GM19035 (cell line): Measurements from ENCODE around the gene ITPR1.

Source experiments
- ATAC-seq: cut with Tn5 transposase; IDR thresholded peaks from one replicate; pipeline ENCODE4 v1.9.1; 2021; ENCODE audit not compliant: unreplicated experiment

ITPR1 gene

DNA sequence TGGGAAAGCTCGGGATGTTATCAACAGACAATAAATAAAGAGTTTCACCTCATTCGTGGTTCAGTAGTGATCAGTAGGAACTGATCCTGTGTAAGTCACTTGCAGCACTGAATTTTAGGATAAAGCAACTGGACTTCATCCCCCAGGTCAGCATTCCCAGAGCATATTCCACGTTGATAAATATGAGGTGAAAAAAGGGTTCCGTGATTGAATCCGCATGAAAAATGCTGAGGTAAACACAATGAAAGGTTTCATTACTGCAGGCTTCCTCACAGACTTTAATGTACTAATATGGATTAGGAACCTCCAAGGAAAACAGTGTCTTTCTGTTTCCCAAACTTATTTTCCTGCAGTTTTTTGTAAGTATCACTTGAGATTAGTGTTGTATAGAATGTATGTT is 308.7 kb downstream of the ITPR1 start:
- ATAC-seq, result no peak

DNA sequence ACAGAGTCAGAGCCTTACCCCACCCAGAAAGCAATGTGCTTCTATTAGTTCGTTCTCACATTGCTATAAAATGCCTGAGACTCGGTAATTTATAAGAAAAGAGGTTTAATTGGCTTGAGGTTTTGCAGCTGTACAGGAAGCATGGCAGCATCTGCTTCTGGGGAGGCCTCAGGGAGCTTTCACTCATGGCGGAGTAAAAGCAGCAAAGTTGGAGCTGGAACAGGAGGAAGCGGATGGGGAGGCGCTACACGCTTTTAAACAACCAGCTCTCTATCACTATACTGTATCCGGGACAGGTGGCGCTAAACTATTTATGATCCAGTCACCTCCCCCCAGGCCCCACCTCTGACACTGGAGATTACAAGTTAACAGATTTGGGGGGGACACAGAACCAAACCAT is 309.8 kb downstream of the ITPR1 start:
- no peak for ATAC-seq

GRCh38 chr3:4804161-4805058 is 311.3 kb downstream of the ITPR1 start:
- no peak for ATAC-seq

DNA sequence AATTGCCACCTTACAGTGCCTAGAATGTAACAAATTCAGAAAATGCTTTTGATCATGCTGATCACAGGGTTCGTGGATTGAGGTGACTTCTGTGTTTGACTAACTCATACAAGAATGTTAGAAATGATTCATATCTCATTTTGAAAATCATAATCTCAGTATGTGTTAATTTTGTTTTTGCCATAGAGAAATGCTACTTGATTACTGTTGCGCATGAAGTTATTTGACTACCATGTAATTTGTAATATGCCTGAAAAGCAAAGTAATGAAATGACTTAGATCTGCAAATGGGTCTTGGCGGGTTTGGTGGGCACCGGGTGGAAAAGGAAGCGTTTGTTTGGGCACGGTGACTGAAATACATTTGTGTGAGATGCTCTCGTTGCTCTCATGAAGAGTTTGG is 312.5 kb downstream of the ITPR1 start:
- ATAC-seq, result no peak

DNA sequence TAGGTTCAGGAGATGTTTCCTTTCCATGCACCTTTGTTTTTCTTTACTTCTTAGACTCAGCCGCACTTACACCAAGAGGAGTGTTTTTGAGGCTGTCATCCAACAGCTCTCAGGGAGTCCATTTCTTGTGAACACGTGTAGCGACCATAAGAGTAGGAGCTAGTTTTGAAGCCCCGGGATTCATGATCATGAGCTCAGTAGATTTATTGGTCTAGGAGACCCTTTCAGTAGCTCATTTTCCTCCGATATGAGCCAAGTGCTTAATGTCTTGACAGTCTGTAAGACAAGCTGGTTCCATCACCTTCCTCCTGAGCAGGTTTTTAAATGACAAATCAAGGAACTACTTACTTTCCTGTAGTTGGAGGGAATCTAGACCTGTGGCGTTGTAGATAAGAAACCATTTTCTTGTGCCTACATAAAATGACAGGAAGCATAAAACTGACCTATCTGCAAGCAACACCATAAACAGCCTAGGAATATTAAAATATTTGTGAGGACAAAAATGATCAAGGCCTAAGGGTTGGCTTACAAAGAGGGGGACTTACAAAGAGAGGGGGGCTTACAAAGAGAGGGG is 313.5 kb downstream of the ITPR1 start:
- ATAC-seq, result no peak

DNA sequence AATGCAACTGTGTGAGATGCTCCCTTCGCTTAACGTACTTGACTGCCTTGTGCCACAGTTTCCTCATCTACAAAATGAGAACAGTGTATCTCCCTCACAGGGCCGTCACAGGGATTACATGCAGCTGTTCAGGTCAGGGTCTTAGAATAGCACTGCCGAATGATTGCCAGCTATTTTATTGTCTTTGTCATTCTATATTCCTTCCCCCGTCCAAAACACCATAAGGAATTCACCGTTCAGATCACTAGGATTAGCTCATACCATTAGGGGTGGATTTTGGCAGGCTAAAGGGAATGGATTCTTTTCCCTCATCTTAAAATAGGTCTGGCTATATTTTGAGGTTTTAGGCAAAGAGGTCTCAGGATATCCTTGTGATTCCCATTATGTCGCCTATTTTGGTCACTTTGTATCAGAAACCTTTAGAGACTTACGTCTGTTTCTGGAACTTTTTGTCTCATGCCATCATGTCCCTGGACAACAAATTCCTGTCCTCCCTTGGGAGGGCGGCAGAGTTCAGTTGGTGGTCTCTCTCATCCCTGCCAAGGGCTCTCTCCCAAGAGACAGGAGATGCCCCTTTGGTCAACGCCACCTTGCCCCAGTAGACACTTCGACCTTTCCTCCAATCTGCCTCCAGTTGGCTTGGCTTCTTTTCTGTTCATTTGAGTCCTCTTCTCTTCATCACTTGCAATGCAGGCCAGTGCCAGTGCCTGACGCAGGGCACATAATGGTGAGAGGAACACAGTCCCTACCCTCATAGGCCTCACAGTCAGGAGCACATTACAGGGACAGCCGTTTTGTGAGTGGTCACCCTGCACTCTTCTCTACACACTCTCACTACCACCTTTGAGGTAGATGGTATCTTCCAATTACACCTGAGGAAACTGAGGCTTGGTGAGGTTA is 314.5 kb downstream of the ITPR1 start:
- ATAC-seq, result no peak

- ATAC-seq, result no peak
These were observed 315.5 kb downstream of the ITPR1 start for GRCh38 chr3:4808637-4809036.

DNA sequence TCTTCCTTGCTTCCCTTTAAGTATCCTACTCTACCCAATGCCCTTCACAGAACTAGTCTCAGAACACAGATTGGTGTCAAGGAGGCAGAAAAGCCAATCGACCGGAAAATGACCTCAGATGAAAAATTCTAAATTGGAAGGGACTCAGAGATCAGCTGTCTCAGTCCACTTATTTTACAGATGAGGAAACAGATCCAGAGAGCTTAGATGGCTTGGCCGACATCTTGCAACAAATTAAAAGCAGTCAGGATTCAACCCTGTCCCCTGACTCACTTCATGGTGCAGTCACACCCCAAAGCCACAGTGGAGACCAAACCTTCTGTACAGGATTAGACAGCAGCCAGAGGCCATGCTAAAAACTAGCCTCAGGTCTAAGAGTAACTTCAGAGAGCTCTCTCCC is 316.8 kb downstream of the ITPR1 start:
- ATAC-seq, result no peak

DNA sequence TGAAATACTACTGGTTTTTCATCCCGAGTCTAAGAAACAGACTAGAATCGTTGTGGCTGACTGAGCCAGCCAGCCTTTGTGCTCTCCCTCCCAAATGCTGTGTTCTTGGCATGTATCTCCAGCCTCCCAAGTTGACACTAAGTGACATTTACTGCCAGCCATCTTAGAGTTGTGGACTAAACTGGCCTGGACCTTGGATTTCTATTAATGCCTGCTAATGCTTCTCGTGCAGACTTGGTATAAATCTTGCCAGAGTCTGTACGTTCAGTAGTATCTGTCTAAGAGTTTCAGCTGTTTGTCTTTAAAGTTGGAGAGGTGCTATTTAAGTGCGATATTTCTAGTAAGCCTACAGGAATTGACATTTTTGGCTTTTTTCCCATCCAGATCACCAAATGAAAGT is 319.4 kb downstream of the ITPR1 start:
- no peak for ATAC-seq

DNA sequence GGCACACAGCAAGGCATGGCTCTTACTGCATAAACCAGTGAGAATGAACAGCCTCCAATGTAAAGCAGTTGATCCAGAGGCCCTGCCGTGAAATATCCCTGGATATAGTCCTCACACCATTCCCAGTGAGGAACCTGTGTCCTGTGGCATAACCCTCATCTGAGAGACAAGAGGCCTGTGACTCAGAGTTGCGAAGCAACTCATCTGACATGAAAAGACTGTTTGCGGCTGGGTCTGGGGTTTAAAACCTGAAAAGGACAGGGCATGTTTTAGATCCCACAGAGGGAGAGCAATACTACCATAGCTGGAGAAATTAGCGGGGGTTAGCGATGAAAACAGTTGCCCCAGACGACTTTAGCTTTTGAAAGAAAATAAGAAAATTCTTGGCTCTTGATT is 320.8 kb downstream of the ITPR1 start:
- no peak for ATAC-seq

DNA sequence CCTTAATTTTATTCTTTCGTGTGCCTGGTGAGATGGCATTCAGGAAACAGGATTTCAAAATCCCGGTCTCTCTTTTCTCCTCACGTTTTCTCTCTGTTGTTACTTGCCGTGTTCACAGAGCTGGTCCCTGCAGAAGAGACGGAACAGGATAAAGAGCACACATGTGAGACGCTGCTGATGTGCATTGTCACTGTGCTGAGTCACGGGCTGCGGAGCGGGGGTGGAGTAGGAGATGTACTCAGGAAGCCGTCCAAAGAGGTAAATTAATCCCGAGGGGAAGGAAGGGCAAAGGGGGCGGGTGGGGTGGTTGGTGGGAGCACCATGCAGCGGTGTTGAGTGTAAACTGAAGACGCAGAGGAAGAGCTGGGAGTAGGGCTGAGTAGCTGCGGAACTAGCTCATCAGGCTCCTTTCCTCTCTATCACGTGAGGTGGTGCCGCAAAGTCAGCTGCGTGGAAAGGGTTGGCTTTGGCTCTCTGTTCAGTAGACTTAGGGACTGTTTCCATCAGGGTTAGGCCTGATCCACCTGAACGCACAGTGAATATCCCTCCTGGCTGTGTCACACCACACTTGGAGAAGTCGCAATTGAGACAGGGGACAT is 321.3 kb downstream of the ITPR1 start:
- no peak for ATAC-seq

DNA sequence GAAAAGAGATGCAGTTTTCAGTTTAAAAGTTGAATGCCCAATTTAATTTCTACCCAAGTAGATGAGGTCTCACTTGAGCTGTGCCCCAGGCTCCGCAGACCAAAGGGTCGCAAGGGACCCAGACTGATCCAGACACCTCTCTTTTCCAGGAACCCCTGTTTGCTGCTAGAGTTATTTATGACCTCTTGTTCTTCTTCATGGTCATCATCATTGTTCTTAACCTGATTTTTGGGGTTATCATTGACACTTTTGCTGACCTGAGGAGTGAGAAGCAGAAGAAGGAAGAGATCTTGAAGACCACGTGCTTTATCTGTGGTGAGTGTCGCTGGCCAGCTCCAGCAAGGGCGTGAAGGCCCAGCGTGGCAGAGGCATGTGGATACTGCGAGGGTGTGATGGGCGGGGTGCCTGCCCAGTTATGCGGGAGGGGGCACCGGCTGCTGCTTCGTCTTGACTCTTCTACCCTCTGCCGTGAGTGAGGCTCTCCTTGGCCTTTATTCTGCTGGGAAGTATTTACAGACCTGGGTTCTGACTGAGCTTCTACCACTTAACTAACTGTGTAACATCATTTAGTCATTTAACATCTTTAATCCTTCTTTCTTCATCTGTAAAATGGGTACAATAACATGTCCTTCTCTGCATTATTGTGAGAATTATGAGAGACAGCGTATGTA is 321.9 kb downstream of the ITPR1 start:
- no peak for ATAC-seq

- no peak for ATAC-seq
These were observed 323.2 kb downstream of the ITPR1 start for GRCh38 chr3:4816306-4816705.

DNA sequence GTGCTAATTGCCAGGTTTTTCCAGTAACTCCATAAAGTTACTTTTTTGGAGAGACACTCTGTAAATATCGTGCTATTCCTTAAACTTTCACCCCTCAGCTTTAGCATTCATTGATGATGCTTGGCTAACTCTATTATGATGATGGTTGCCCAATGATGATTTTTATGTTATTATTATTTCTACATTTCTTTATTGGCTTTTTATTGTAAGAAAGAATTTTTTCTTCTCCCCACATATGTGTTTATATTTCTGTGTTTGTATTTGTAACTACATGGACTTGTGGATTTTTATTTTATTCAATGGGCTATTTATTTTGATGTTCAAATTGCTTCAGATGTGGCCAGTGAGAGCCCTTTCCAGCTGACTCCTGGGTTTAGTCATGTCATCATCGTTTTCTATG is 323.6 kb downstream of the ITPR1 start:
- ATAC-seq, result no peak

GRCh38 chr3:4817128-4817527 is 324.0 kb downstream of the ITPR1 start:
- ATAC-seq, result no peak

GRCh38 chr3:4818164-4818563 is 325.0 kb downstream of the ITPR1 start:
- ATAC-seq, result no peak

- ATAC-seq, result no peak
These were observed 326.0 kb downstream of the ITPR1 start for GRCh38 chr3:4818986-4819693.

- ATAC-seq, result no peak
These were observed 326.6 kb downstream of the ITPR1 start for GRCh38 chr3:4819746-4820145.

DNA sequence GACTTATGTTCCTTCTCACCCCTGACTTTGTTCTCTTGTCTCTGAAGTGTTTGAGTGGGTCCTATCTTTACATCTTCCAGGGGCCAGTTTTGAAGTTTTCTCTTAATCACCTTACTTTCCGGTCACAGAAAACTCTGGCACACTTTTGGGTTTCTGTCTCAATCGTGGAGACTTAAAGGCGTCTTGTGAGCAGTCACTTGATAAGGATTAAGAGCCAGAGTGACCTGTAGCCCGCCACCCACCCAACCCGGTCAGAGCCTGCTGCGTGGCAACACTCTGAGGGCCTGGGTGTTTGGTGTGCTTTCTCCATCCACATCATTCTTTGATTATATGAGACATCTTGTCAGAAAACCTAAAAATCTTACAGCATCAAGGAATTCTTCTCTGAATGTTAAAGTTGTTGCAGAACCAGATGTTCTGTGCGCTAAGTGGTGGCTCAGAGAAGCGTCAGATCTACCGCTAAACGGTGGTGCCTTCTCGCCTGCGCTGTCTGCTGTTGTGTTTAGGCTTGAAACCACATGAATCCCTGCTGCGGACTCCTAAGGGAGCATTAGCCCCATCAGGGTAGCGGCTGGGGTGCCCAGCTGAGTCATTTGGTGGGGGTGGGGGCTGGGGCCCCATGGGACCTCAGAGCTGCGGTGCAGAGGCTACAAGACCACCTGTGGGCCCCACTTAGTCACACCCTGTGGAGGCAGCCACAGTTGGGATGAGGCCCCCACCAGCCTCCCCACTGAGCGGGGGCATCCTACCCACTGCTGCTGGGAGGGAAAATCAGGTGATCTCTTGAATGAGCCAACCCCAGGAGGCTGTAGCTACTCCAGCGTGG is 327.4 kb downstream of the ITPR1 start:
- no peak for ATAC-seq
